ENCODE data around the gene FRMD6. TPM values are rescaled to one million over a fixed set of nuclear protein-coding genes. Genes with fewer than 3 reads are reported as not detected.

Gene FRMD6
- total RNA-seq, 6 experiments from 2014 or later = 4.2 to 23.7 (median 5.9) TPM

DNA sequence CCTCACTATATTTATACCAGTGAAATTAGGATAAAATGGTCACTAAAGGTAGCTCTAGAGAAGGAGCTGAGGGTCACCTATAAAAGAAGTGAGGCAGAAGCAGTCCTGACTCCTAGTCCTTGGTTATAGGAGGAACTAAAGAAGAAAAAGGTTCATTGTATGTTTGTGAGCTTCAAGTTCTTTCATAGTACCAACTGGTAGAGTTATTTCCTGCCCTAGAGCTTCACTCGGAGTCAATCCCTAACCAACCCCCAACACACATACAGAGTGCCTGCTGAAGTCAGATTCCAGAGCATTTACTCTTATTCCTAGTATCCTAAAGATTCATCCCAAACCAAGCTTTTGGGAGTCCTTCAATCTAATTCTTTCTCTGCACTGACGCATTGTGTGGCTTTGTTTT, 29.3 kb upstream of the FRMD6 start:
- Histone ChIP-seq H3K9me3 (no peaks in the 10 kb centered on the region), H3K36me3 (no peaks in the 10 kb centered on the region), H3K27me3 (no peaks in the 10 kb centered on the region), H3K4me3 (no peak overlapping the region), H3K27ac (no peak overlapping the region), H3K4me1 (peaks cover 0 to 5% (median under 1%) of the 10 kb centered on the region in 4 donors)
- WGBS (ENCODE audit: insufficient coverage, low coverage, low lambda C conversion rate, missing lambda C conversion rate) = 50% methylated on average over 1 of the region's 2 CpGs
- DNase-seq = no peak
- no peak for TF ChIP-seq POLR2A (IDR thresholded peaks at IDR 0.05)
- TF ChIP-seq, protein P1, sequence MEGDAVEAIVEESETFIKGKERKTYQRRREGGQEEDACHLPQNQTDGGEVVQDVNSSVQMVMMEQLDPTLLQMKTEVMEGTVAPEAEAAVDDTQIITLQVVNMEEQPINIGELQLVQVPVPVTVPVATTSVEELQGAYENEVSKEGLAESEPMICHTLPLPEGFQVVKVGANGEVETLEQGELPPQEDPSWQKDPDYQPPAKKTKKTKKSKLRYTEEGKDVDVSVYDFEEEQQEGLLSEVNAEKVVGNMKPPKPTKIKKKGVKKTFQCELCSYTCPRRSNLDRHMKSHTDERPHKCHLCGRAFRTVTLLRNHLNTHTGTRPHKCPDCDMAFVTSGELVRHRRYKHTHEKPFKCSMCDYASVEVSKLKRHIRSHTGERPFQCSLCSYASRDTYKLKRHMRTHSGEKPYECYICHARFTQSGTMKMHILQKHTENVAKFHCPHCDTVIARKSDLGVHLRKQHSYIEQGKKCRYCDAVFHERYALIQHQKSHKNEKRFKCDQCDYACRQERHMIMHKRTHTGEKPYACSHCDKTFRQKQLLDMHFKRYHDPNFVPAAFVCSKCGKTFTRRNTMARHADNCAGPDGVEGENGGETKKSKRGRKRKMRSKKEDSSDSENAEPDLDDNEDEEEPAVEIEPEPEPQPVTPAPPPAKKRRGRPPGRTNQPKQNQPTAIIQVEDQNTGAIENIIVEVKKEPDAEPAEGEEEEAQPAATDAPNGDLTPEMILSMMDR (IDR thresholded peaks at IDR 0.05) = no peak
- ATAC-seq = no peak
- intact Hi-C loops (cut with DNase I) = no loop called here

DNA sequence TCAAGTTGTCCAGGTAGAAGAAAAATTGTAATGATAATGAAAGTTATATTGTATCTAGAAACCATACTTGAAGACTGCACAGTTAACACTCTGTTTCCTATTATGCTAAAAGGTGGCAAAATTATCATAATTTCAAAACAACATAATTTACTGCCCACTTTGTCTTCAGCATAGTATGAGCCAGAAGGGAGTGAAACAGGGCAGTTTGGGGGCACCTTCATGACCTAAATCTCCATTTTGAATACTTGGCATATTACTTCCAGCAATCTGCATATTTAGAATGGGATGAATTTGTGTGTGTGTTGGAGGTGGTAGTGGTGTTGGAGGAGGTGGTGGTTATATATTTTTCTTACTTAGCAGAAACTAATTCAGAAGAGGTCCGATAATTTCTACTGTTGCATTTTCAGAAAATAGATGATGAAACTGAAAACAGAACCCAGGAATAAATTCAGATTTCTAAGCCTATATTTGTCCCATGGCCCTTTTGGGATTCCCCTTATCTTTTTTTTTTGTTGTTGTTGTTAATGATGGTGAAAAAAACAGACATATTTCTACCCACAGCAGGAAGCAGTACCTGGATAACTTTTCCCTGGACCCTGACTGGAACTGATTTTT, 26.6 kb upstream of the FRMD6 start:
- Histone ChIP-seq H3K4me3 (no peak overlapping the region), H3K36me3 (no peaks in the 10 kb centered on the region), H3K4me1 (peaks cover 0 to 5% (median 0%) of the 10 kb centered on the region in 4 donors), H3K9me3 (no peaks in the 10 kb centered on the region), H3K27ac (no peak overlapping the region), H3K27me3 (no peaks in the 10 kb centered on the region)
- ATAC-seq (no peak), DNase-seq (no peak)
- WGBS (ENCODE audit: insufficient coverage, low coverage, low lambda C conversion rate, missing lambda C conversion rate) = 81% methylated on average over 1 of the region's 1 CpG
- intact Hi-C loops (cut with DNase I) = no loop called here
- TF ChIP-seq, protein P1 (IDR thresholded peaks at IDR 0.05) = no peak
- TF ChIP-seq POLR2A (IDR thresholded peaks at IDR 0.05) = no peak

DNA sequence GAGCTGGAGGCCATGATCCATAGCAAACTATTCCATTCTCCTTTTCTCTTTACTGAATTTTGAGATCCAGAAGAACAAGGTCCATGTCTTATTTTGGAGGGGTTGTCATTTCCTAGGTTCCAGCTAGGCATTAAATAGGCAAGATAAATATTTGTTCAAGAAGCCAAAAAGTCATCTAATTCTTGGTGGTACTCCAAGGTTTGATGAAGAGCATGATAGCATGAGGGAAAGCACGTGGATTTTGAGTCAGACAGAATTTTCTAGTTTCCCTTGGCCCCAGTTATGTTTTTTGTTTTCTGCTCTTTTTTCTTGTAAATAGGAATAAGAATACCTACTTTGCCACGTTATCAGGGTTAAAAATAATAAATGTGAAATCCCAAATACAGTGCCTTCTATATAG, 25.5 kb upstream of the FRMD6 start:
- intact Hi-C loops (cut with DNase I) = no loop called here
- Histone ChIP-seq H3K36me3 (no peaks in the 10 kb centered on the region), H3K27ac (no peak overlapping the region), H3K4me1 (peaks cover 0 to 5% (median 0%) of the 10 kb centered on the region in 4 donors), H3K4me3 (no peak overlapping the region), H3K27me3 (no peaks in the 10 kb centered on the region), H3K9me3 (no peaks in the 10 kb centered on the region)
- TF ChIP-seq, protein P1 (IDR thresholded peaks at IDR 0.05) = no peak
- TF ChIP-seq POLR2A (IDR thresholded peaks at IDR 0.05) = no peak
- DNase-seq = no peak
- 27% methylated on average over 2 of the region's 2 CpGs for WGBS (ENCODE audit: insufficient coverage, low coverage, low lambda C conversion rate, missing lambda C conversion rate)
- ATAC-seq = peak in 1 of 4 donors; percentile 56

DNA sequence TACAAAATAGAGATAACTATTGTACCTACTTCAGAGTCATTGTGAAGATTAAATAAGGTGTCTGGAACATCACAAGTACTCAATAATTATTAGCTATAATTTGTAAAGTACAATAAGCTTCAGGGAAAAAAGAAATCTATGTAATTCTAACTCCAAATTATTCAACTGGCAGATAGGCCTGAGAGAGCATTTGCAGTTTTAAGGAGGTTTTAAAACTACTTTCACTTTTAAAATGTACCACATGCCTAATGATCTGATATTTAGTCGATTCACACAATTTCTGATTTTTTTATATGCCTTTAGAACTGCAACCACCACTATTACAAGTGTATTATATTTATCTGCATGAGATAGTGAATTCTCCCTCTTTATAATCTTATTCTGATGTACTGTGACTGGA, 24.9 kb upstream of the FRMD6 start:
- intact Hi-C loops (cut with DNase I) = no loop called here
- peaks cover 0 to 5% (median 0%) of the 10 kb centered on the region in 4 donors for H3K4me1 ChIP-seq
- DNase-seq (no peak), ATAC-seq (peak in 1 of 4 donors; percentile 52)
- no peak overlapping the region for H3K27ac ChIP-seq
- no peaks in the 10 kb centered on the region for H3K9me3 ChIP-seq
- WGBS (ENCODE audit: insufficient coverage, low coverage, low lambda C conversion rate, missing lambda C conversion rate) = 18% methylated on average over 1 of the region's 1 CpG
- H3K4me3 ChIP-seq = no peak overlapping the region
- TF ChIP-seq, protein P1 (IDR thresholded peaks at IDR 0.05) = no peak
- no peak for TF ChIP-seq POLR2A (IDR thresholded peaks at IDR 0.05)
- no peaks in the 10 kb centered on the region for H3K27me3 ChIP-seq
- no peaks in the 10 kb centered on the region for H3K36me3 ChIP-seq

DNA sequence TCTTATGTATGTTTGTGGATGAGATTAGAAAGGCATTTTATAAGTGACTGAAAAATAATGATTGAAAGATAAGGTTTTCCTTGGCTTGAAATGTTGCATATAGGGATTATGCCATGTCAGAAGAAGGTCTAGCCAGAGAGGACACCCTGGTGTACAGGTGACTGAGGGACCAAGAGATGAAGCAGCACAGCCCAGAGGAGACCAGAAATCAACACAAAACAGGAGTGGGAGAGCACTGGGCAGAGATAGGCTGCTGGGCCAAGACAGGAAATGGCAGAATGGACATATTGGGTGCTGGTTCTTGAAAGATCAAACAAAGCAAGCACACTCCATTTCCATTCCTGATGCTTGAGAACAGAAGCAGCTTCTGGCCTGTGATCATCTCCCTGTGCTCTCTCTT, 24.4 kb upstream of the FRMD6 start:
- TF ChIP-seq, protein P1 (IDR thresholded peaks at IDR 0.05) = no peak
- TF ChIP-seq POLR2A (IDR thresholded peaks at IDR 0.05) = no peak
- intact Hi-C loops (cut with DNase I) = no loop called here

More for the DNA sequence above, 24.4 kb upstream of the FRMD6 start:
- no peak overlapping the region for H3K4me3 ChIP-seq
- no peak overlapping the region for H3K27ac ChIP-seq
- no peaks in the 10 kb centered on the region for H3K9me3 ChIP-seq
- H3K4me1 ChIP-seq = peaks cover 0 to 5% (median 0%) of the 10 kb centered on the region in 4 donors
- ATAC-seq (no peak), DNase-seq (no peak)
- H3K27me3 ChIP-seq = no peaks in the 10 kb centered on the region
- no peaks in the 10 kb centered on the region for H3K36me3 ChIP-seq

Measured in right lobe of liver (tissue), 6 donors.